ENCODE data around the gene C9orf57. TPM values are rescaled to one million over a fixed set of nuclear protein-coding genes. Genes with fewer than 3 reads are reported as not detected.

Gene C9orf57
- total RNA-seq, 1 donor from 2014 or later, result not detected

DNA sequence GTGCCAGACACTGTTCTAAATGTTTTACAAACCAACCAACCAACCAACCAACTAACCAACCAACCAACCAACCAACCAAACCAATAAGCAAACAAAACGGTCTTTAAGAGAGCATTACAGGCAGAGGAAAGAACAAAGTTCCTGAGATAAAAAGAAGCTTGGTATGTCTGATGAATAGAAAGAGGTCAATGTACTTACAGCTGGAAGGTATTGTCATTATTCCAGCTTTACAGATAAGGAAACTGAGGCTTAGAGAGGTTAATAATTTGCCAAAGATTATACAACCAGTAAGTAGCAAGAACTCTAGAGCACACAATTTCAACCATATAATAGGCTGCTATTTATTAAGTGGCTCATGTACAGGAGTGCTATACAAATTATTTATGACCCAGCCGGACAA lies 29.6 kb downstream of the C9orf57 start:
- H3K4me3 ChIP-seq, result no peak overlapping the region
- intact Hi-C loops (cut with DNase I), result no loop called here

DNA sequence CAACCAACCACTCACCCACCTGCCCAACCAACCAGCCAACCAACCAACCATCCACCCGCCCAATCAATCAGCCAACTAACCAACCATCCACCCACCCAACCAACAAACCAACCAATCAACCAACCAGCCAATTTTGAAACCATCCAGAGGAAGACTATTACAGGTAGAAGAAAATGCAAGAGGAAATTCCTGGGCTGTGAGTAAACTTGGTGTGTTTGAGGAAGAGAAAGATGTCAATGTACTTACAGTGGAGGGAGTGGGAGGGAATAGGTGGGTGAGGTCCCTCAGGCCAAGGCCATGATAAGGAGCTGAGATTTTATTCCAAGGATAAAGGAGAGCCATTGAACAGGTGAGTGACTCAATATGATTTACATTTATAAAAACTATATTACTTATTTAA lies 30.4 kb downstream of the C9orf57 start:
- intact Hi-C loops (cut with DNase I), result loop anchor here (10.0 kb wide), 1 partner anchor 225 kb away; no protein-coding TSS in a partner anchor
- H3K27me3 ChIP-seq, result no peaks in the 10 kb centered on the region
- no peaks in the 10 kb centered on the region for H3K36me3 ChIP-seq
- no peak overlapping the region for H3K4me3 ChIP-seq
- TF ChIP-seq POLR2A (IDR thresholded peaks at IDR 0.05) (no peak), POLR2AphosphoS5 (IDR thresholded peaks at IDR 0.05; ENCODE audit: insufficient read depth in 1 of 2, low read depth in 1 of 2) (no peak)
- TF ChIP-seq, protein P1, sequence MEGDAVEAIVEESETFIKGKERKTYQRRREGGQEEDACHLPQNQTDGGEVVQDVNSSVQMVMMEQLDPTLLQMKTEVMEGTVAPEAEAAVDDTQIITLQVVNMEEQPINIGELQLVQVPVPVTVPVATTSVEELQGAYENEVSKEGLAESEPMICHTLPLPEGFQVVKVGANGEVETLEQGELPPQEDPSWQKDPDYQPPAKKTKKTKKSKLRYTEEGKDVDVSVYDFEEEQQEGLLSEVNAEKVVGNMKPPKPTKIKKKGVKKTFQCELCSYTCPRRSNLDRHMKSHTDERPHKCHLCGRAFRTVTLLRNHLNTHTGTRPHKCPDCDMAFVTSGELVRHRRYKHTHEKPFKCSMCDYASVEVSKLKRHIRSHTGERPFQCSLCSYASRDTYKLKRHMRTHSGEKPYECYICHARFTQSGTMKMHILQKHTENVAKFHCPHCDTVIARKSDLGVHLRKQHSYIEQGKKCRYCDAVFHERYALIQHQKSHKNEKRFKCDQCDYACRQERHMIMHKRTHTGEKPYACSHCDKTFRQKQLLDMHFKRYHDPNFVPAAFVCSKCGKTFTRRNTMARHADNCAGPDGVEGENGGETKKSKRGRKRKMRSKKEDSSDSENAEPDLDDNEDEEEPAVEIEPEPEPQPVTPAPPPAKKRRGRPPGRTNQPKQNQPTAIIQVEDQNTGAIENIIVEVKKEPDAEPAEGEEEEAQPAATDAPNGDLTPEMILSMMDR (IDR thresholded peaks at IDR 0.05), result no peak
- DNase-seq (ENCODE audit: extremely low spot score in 2 of 2), result no peak
- no peaks in the 10 kb centered on the region for H3K9me3 ChIP-seq
- H3K4me1 ChIP-seq, result no peaks in the 10 kb centered on the region
- H3K27ac ChIP-seq, result no peak overlapping the region

More for the DNA sequence above, 29.6 kb downstream of the C9orf57 start:
- Histone ChIP-seq H3K4me1 (no peaks in the 10 kb centered on the region), H3K9me3 (no peaks in the 10 kb centered on the region), H3K27me3 (no peaks in the 10 kb centered on the region), H3K36me3 (no peaks in the 10 kb centered on the region), H3K27ac (no peak overlapping the region)
- DNase-seq (ENCODE audit: extremely low spot score in 2 of 2), result no peak
- TF ChIP-seq POLR2A (IDR thresholded peaks at IDR 0.05) (no peak), POLR2AphosphoS5 (IDR thresholded peaks at IDR 0.05; ENCODE audit: insufficient read depth in 1 of 2, low read depth in 1 of 2) (no peak)
- TF ChIP-seq, protein P1 (IDR thresholded peaks at IDR 0.05), result no peak

DNA sequence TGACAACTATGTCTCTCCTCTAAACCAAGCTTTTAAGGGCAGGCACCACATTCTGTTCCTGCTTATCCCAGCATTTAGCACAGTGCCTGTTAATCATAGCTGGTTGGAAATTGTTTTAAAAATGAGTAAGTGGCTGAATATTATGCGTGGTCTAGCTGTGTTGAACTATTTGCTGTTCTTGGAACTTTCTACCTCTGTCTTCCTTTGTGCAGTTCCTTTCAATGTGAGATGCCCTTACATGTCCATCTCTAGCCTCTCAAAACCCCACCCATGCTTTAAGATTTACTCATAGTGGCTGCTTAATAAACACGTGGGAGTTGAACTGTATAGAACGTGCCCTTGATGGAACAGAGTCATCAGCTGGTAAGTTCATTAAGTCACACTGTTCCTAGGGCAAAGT lies 34.5 kb downstream of the C9orf57 start:
- Histone ChIP-seq H3K27me3 (no peaks in the 10 kb centered on the region), H3K36me3 (no peaks in the 10 kb centered on the region), H3K27ac (no peak overlapping the region), H3K4me3 (no peak overlapping the region), H3K9me3 (no peaks in the 10 kb centered on the region), H3K4me1 (no peaks in the 10 kb centered on the region)
- no peak for DNase-seq (ENCODE audit: extremely low spot score in 2 of 2)
- TF ChIP-seq POLR2A (IDR thresholded peaks at IDR 0.05) (no peak), POLR2AphosphoS5 (IDR thresholded peaks at IDR 0.05; ENCODE audit: insufficient read depth in 1 of 2, low read depth in 1 of 2) (no peak)
- TF ChIP-seq, protein P1 (IDR thresholded peaks at IDR 0.05), result no peak
- intact Hi-C loops (cut with DNase I), result loop anchor here (10.0 kb wide), 1 partner anchor 221 kb away; no protein-coding TSS in a partner anchor

DNA sequence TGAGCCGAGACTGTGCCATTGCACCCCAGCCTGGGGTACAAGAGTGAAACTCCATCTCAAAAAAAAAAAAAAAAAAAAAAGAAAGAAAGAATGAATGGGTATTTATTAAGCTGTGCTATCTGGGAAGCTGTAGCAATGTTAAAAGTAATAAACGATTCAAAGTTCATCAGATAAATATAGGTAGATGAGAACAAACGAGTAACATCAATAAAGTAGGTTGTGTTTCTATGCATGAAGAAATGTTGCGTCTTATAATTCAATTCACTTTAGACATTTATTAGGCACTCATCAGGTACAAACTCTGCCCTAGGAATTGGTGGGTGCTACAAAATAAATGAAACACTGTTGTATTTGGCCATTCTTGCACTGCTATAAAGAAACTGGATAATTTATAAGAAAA lies 36.8 kb downstream of the C9orf57 start:
- Histone ChIP-seq H3K4me1 (no peaks in the 10 kb centered on the region), H3K9me3 (no peaks in the 10 kb centered on the region), H3K27ac (no peak overlapping the region), H3K4me3 (no peak overlapping the region), H3K27me3 (no peaks in the 10 kb centered on the region), H3K36me3 (no peaks in the 10 kb centered on the region)
- TF ChIP-seq POLR2A (IDR thresholded peaks at IDR 0.05) (no peak), POLR2AphosphoS5 (IDR thresholded peaks at IDR 0.05; ENCODE audit: insufficient read depth in 1 of 2, low read depth in 1 of 2) (no peak)
- TF ChIP-seq, protein P1 (IDR thresholded peaks at IDR 0.05), result no peak
- intact Hi-C loops (cut with DNase I), result loop anchor here (10.0 kb wide), 1 partner anchor 219 kb away; no protein-coding TSS in a partner anchor
- no peak for DNase-seq (ENCODE audit: extremely low spot score in 2 of 2)

DNA sequence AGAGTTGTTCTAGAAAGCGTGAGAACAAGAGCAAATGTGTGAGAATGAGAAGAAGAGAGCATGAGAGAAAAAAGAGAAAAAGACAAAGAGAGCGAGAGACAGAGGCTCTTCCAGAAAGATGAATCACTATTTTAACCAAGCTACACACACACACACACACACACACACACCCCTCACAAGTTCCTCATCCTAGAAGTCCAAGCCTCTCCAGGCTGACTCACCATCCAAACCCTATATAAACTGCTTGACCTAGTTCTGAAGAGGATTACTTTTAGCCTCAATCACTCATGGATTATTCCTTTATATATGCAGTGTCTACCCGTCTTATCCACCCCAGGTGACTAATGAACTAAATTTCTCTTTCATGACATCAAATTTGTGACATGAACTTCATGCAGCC lies 37.6 kb downstream of the C9orf57 start:
- Histone ChIP-seq H3K36me3 (no peaks in the 10 kb centered on the region), H3K4me3 (no peak overlapping the region), H3K9me3 (no peaks in the 10 kb centered on the region), H3K27me3 (no peaks in the 10 kb centered on the region), H3K27ac (no peak overlapping the region), H3K4me1 (no peaks in the 10 kb centered on the region)
- intact Hi-C loops (cut with DNase I), result loop anchor here (10.0 kb wide), 1 partner anchor 218 kb away; no protein-coding TSS in a partner anchor
- TF ChIP-seq POLR2A (IDR thresholded peaks at IDR 0.05), result no peak
- TF ChIP-seq POLR2AphosphoS5 (IDR thresholded peaks at IDR 0.05; ENCODE audit: insufficient read depth in 1 of 2, low read depth in 1 of 2), result no peak
- TF ChIP-seq, protein P1 (IDR thresholded peaks at IDR 0.05), result no peak
- DNase-seq (ENCODE audit: extremely low spot score in 2 of 2), result no peak

Measured in vagina (tissue), 2 donors.